Aorta (tissue), 5 donors: ENCODE measurements around the gene CLASRP. TPM values are rescaled to one million over a fixed set of nuclear protein-coding genes. Genes with fewer than 3 reads are reported as not detected.
A peak's percentile ranks its signal among the peaks of the same experiment; 100 is the strongest.
"Not testable (repeated sequence)": the region's sequence is repeated elsewhere in the genome, so short reads cannot be mapped to it uniquely, and the experiment has no call there.

Experiments used
- ATAC-seq: fragments of 200-7000 bp; cut with Tn5 transposase; one replicate; pipeline ENCODE4 v1.9.1; 2022; ENCODE audit warnings: moderate library complexity; ENCODE audit not compliant: low FRiP score
- DNase-seq, 2 donors: peaks; one replicate each; pipeline ENCODE4 v3.0.0-alpha.2; 2020
- H3K27ac ChIP-seq, 2 donors: one replicate each; pipeline ENCODE4 v1.5.1; 2013; ENCODE audit warnings: low read length in 2 of 2, mild to moderate bottlenecking in 2 of 2, moderate library complexity in 2 of 2, control low read depth in 1 of 2, inconsistent platforms in 1 of 2, low read depth in 1 of 2
- H3K27me3 ChIP-seq, 2 donors: one replicate each; pipeline ENCODE4 v1.6.1; 2013; ENCODE audit warnings: control low read depth in 1 of 2, low read length in 1 of 2, mild to moderate bottlenecking in 1 of 2, moderate library complexity in 1 of 2; ENCODE audit not compliant: insufficient read depth in 2 of 2, control insufficient read depth in 1 of 2
- H3K36me3 ChIP-seq, 2 donors: one replicate each; pipeline ENCODE4 v1.6.1; 2013; ENCODE audit warnings: control low read depth in 1 of 2, low read length in 1 of 2, mild to moderate bottlenecking in 1 of 2; ENCODE audit not compliant: insufficient read depth in 2 of 2, control insufficient read depth in 1 of 2
- H3K4me1 ChIP-seq, 2 donors: one replicate each; pipeline ENCODE4 v1.6.1; 2013; ENCODE audit warnings: low read length in 2 of 2, control low read depth in 1 of 2, mild to moderate bottlenecking in 1 of 2, moderate library complexity in 1 of 2; ENCODE audit not compliant: insufficient read depth in 2 of 2, control insufficient read depth in 1 of 2
- H3K4me3 ChIP-seq, 2 donors: one replicate each; pipeline ENCODE4 v1.5.1; 2013; ENCODE audit warnings: low read length in 2 of 2, control low read depth in 1 of 2, mild to moderate bottlenecking in 1 of 2
- H3K9me3 ChIP-seq: one replicate; pipeline ENCODE4 v1.6.1; 2013; ENCODE audit warnings: mild to moderate bottlenecking, low read length; ENCODE audit not compliant: control insufficient read depth
- WGBS, 2 donors: extraction: QIAGEN DNeasy Blood & Tissue Kit; methylation state at CpG; one replicate each; pipeline ENCODE4 v1.1.7; 2013; 5-methylcytosine and 5-hydroxymethylcytosine counted together
- intact Hi-C, 2 donors: fragments of 100-400 bp; cut with DNase I; formaldehyde crosslinking; loops; one replicate each; pipeline versions ENCODE4 v1.14.2 to v1.15.0; 2022
- polyA plus RNA-seq, 2 donors: library from polyadenylated mRNA; stranded (reverse); fragments of 200-250 nt; gene quantifications; one replicate each; pipeline ENCODE4 v1.2.3, GENCODE V29; 2013
- total RNA-seq, 2 donors: library from RNA; stranded (reverse); fragmentation: NEBNext Ultra II Directional; extraction: Animal tissue kit (Norgen Biotek cat#: 25700); gene quantifications; one replicate each; pipeline ENCODE4 v1.2.1, GENCODE V29; 2021
- donor health status: healthy with polysubstance abuse.
- donor health status: Bipolar disorder and iron deficiency.
- donor health status: DM: no; HTN: no; CAD: no.
- donor health status: DM: no; HTN: no; CAD: no.
- donor health status: DM: yes; HTN: yes; CAD: no.

The CLASRP gene
- total and polyA plus RNA-seq, 4 donors: 18.2 to 209 (median 92.2) TPM

DNA sequence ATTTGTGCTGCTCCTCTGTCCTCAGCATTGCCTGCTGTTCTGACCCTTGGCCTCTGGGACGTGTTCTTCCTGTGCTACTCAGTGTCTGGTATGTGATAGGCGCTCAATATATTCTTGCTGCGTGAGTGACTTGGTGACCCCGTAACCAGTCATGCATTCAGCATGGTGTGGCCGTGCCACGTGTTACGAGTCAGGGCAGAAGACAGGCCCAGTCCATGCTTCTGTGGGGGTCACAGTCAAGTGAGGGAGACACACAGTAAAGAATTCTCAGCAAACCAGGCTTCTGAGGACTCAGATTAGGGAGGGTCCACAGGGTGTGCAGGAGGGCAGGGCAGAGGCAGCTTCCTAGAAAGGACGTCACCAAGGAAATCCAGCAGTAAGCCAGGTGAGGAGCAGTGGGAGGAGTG, 62.0 kb downstream of the CLASRP start:
- no peaks in the 10 kb centered on the region for H3K9me3 ChIP-seq

DNA sequence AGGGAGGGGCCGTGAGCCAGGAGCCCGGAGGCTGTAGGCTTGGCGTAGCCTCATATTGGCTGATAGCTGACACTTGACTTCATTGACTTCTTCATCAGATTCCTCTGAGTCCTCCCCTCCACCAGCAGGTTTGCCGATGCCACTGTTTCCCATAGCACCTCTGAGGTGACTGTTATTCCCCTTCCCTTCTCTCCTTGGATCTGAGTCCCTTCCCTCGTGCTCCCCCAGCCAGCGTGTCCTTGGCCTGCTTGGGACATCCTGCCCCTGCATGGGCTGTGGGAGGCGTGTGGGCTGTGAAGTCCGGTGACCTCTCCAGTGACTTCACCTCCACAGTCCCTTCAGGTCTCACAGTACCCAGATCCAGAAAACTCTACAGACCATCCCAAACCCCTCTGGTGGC, 63.0 kb downstream of the CLASRP start:
- WGBS, 2 donors: 82 to 83% methylated on average over 8 of the region's 8 CpGs
- ATAC-seq (no peak), DNase-seq (no peak)
- no peak overlapping the region for H3K4me3 ChIP-seq
- intact Hi-C loops: no loop called here
- no peaks in the 10 kb centered on the region for H3K36me3 ChIP-seq
- H3K4me1 ChIP-seq: no peaks in the 10 kb centered on the region
- no peak overlapping the region for H3K27ac ChIP-seq
- H3K9me3 ChIP-seq: no peaks in the 10 kb centered on the region
- H3K27me3 ChIP-seq: no peaks in the 10 kb centered on the region

More for the DNA sequence above, 62.0 kb downstream of the CLASRP start:
- intact Hi-C loops: no loop called here
- Histone ChIP-seq H3K27ac (no peak overlapping the region), H3K27me3 (no peaks in the 10 kb centered on the region), H3K36me3 (no peaks in the 10 kb centered on the region), H3K4me3 (no peak overlapping the region), H3K4me1 (no peaks in the 10 kb centered on the region)
- ATAC-seq (no peak), DNase-seq (no peak)
- 76 to 79% methylated on average over 8 of the region's 8 CpGs for WGBS, 2 donors

DNA sequence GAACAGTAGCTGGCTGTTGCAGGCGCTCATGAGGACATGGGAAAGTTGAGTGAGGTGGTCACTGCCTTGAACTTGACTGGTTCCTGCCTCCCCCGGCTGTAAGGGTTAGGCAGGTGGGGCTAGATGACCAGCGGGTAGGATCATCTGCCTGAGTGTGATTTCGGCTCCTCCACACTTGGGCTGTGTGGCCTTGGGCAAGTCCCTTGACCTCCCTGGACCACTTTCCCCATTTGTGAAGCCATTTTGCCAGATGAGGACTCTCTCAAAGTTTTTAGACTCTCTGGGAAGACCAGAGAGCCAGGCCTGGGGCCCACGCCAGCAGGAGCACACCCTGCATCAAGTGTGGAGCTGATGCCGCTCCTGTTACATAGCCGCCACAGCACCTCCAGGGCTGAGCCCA, 63.6 kb downstream of the CLASRP start:
- no peak for DNase-seq
- ATAC-seq: no peak
- WGBS, 2 donors: 96 to 97% methylated on average over 7 of the region's 7 CpGs
- H3K9me3 ChIP-seq: no peaks in the 10 kb centered on the region
- H3K36me3 ChIP-seq: no peaks in the 10 kb centered on the region
- intact Hi-C loops: no loop called here
- no peak overlapping the region for H3K27ac ChIP-seq
- no peak overlapping the region for H3K4me3 ChIP-seq
- no peaks in the 10 kb centered on the region for H3K27me3 ChIP-seq
- H3K4me1 ChIP-seq: no peaks in the 10 kb centered on the region

GRCh38 chr19:45103156-45103507, 64.3 kb downstream of the CLASRP start:
- DNase-seq (peak in 1 of 2 donors; percentile 67), ATAC-seq (no peak)
- Histone ChIP-seq H3K4me3 (no peak overlapping the region), H3K27ac (no peak overlapping the region), H3K9me3 (no peaks in the 10 kb centered on the region), H3K27me3 (no peaks in the 10 kb centered on the region), H3K4me1 (no peaks in the 10 kb centered on the region), H3K36me3 (no peaks in the 10 kb centered on the region)
- WGBS, 2 donors: 48 to 56% methylated on average over 15 of the region's 15 CpGs
- intact Hi-C loops: no loop called here

- Histone ChIP-seq H3K27ac (no peak overlapping the region), H3K4me3 (no peak overlapping the region), H3K4me1 (no peaks in the 10 kb centered on the region), H3K36me3 (no peaks in the 10 kb centered on the region), H3K27me3 (no peaks in the 10 kb centered on the region), H3K9me3 (no peaks in the 10 kb centered on the region)
- no peak for DNase-seq
- ATAC-seq: no peak
- intact Hi-C loops: no loop called here
- WGBS, 2 donors: 61 to 64% methylated on average over 26 of the region's 26 CpGs
Measured at GRCh38 chr19:45103508-45104319, 64.9 kb downstream of the CLASRP start.

GRCh38 chr19:45104658-45105349, 66.0 kb downstream of the CLASRP start:
- Histone ChIP-seq H3K9me3 (no peaks in the 10 kb centered on the region), H3K27ac (no peak overlapping the region), H3K4me3 (no peak overlapping the region), H3K27me3 (no peaks in the 10 kb centered on the region), H3K4me1 (no peaks in the 10 kb centered on the region), H3K36me3 (no peaks in the 10 kb centered on the region)
- intact Hi-C loops: no loop called here
- DNase-seq (no peak), ATAC-seq (peak; percentile 8)
- 89% methylated on average over 16 of the region's 16 CpGs for WGBS, 2 donors

DNA sequence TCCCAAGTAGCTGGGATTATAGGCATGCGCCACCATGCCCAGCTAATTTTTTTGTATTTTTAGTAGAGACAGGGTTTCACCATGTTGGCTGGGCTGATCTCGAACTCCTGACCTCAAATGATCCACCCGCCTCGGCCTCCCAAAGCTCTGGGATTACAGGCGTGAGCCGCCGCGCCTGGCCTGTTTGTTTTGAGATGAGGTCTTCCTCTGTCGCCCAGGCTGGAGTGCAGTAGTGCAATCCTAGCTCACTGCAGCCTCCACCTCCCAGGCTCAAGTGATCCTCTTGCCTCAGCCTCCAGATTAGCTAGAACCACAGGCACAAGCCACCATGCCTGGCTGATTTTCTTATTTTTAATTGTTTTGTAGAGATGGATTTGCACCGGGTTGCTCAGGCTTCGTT, 67.5 kb downstream of the CLASRP start:
- H3K27me3 ChIP-seq, H3K4me3 ChIP-seq, DNase-seq, H3K36me3 ChIP-seq, H3K27ac ChIP-seq, intact Hi-C loops, ATAC-seq, H3K9me3 ChIP-seq, H3K4me1 ChIP-seq: not testable (repeated sequence)
- WGBS, 2 donors: 93 to 95% methylated on average over 11 of the region's 11 CpGs

GRCh38 chr19:45107621-45108150, 68.8 kb downstream of the CLASRP start:
- Histone ChIP-seq H3K27ac (no peak overlapping the region), H3K36me3 (no peaks in the 10 kb centered on the region), H3K27me3 (no peaks in the 10 kb centered on the region), H3K9me3 (no peaks in the 10 kb centered on the region), H3K4me3 (no peak overlapping the region), H3K4me1 (no peaks in the 10 kb centered on the region)
- 89 to 91% methylated on average over 12 of the region's 12 CpGs for WGBS, 2 donors
- no peak for DNase-seq
- intact Hi-C loops: no loop called here
- no peak for ATAC-seq

DNA sequence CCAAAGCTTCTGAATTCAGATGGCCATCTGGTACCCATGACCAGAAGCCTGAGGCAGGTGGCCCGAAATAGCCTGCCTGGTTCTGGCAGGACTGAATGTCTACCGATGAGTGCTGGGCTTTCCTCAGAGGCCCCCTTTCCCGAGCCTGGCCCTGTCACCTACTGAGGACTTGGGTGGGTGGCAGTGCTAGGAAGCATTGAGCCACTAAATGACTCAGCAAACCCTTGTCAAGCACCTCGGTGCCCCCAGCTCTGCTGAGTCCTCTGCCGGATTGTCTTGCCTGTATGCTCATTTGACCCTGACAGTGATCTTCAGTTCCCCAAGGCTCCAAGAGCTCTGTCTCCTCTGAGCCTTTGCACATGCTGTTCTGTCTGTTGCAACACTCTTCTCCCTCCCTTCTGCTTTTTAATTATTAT, 72.0 kb downstream of the CLASRP start:
- no peaks in the 10 kb centered on the region for H3K27me3 ChIP-seq
- H3K9me3 ChIP-seq: no peaks in the 10 kb centered on the region
- no peak overlapping the region for H3K27ac ChIP-seq
- H3K4me3 ChIP-seq: no peak overlapping the region
- whole genome bisulfite sequencing, 2 donors: 83 to 84% methylated on average over 5 of the region's 5 CpGs
- intact Hi-C loops: no loop called here
- ATAC-seq: no peak
- H3K36me3 ChIP-seq: no peaks in the 10 kb centered on the region
- DNase-seq: no peak
- H3K4me1 ChIP-seq: no peaks in the 10 kb centered on the region
